GM23248 (cell line): Measurements from ENCODE around the gene CIC. TPM values are rescaled to one million over a fixed set of nuclear protein-coding genes. Genes with fewer than 3 reads are reported as not detected.

Source experiments
- DNase-seq: peaks from one replicate; pipeline ENCODE4 v3.0.0-alpha.2; 2015
- H2AFZ ChIP-seq: fragments of 200-600 bp; sonication (generic); 2 replicates; pipeline ENCODE4 v1.6.1; 2016; ENCODE audit warnings: antibody characterized with exemption
- H3F3A ChIP-seq: fragments of 200-600 bp; sonication (generic); 2 replicates; pipeline ENCODE4 v1.6.1; 2016; ENCODE audit warnings: mild to moderate bottlenecking, antibody characterized with exemption, mixed run types; ENCODE audit not compliant: insufficient read depth
- H3K27ac ChIP-seq: fragments of 200-600 bp; sonication (generic); 2 replicates; pipeline ENCODE4 v1.5.1; 2016; ENCODE audit warnings: mild to moderate bottlenecking
- H3K27me3 ChIP-seq: fragments of 200-600 bp; sonication (generic); replicated peaks from 2 replicates; pipeline ENCODE4 v1.6.1; 2016; ENCODE audit warnings: mild to moderate bottlenecking; ENCODE audit not compliant: insufficient read depth
- H3K36me3 ChIP-seq: fragments of 200-600 bp; sonication (generic); 2 replicates; pipeline ENCODE4 v1.6.1; 2016; ENCODE audit warnings: low read depth, mild to moderate bottlenecking
- H3K4me1 ChIP-seq: fragments of 200-600 bp; sonication (generic); 2 replicates; pipeline ENCODE4 v1.6.1; 2016; ENCODE audit warnings: mild to moderate bottlenecking; ENCODE audit not compliant: insufficient read depth
- H3K4me2 ChIP-seq: fragments of 200-600 bp; sonication (generic); one replicate; pipeline ENCODE4 v1.6.1; 2016; ENCODE audit warnings: mild to moderate bottlenecking; ENCODE audit not compliant: unreplicated experiment
- H3K4me3 ChIP-seq: fragments of 200-600 bp; sonication (generic); 2 replicates; pipeline ENCODE4 v1.5.1; 2016; ENCODE audit warnings: mild to moderate bottlenecking
- H3K79me2 ChIP-seq: fragments of 200-600 bp; sonication (generic); 2 replicates; pipeline ENCODE4 v1.6.1; 2016; ENCODE audit warnings: mild to moderate bottlenecking; ENCODE audit not compliant: insufficient read depth
- H3K9ac ChIP-seq: fragments of 200-600 bp; sonication (generic); 2 replicates; pipeline ENCODE4 v1.6.1; 2016; ENCODE audit warnings: mild to moderate bottlenecking
- H3K9me2 ChIP-seq: fragments of 200-600 bp; sonication (generic); 2 replicates; pipeline ENCODE4 v1.6.1; 2016; ENCODE audit warnings: mixed run types, mild to moderate bottlenecking, moderate library complexity; ENCODE audit not compliant: insufficient read depth
- H3K9me3 ChIP-seq: fragments of 200-600 bp; sonication (generic); one replicate; pipeline ENCODE4 v1.6.1; 2017; ENCODE audit warnings: low read depth
- H4K20me1 ChIP-seq: fragments of 200-600 bp; sonication (generic); 2 replicates; pipeline ENCODE4 v1.6.0; 2016; ENCODE audit not compliant: insufficient read depth
- EZH2 ChIP-seq: fragments of 200-600 bp; sonication (generic); IDR thresholded peaks from 2 replicates; pipeline ENCODE4 v1.6.1; 2018; ENCODE audit warnings: antibody characterized with exemption, mild to moderate bottlenecking; ENCODE audit not compliant: insufficient read depth, poor library complexity, severe bottlenecking
- EZH2phosphoT487 ChIP-seq: fragments of 200-600 bp; sonication (generic); IDR thresholded peaks from 2 replicates; pipeline ENCODE4 v1.6.1; 2018; ENCODE audit warnings: antibody characterized with exemption, moderate library complexity, mild to moderate bottlenecking, low read depth; ENCODE audit not compliant: insufficient read depth
- WGBS, 2 experiments: methylation state at CpG; one replicate each; pipeline ENCODE4 v1.1.6; 2015 to 2017; ENCODE audit warnings: low lambda C conversion rate in 2 of 2, low coverage in 1 of 2; ENCODE audit errors: missing lambda C conversion rate in 2 of 2; 5-methylcytosine and 5-hydroxymethylcytosine counted together
- in situ Hi-C: fragments of 300-500 bp; cut with MboI; formaldehyde crosslinking; loops from 2 replicates; pipeline ENCODE4 v1.15.0; 2020
- polyA plus RNA-seq: library from polyadenylated mRNA; unstranded; fragments of >200 nt; fragmentation: Nextera tagmentation; extraction: Ambion mirVana; gene quantifications from 2 replicates; pipeline ENCODE4 v1.2.1, GENCODE V29; 2016
- total RNA-seq: library from RNA; depleted of rRNA; stranded (reverse); fragments of >200 nt; shearing (Covaris generic); gene quantifications from 2 replicates; pipeline ENCODE4 v1.2.3, GENCODE V29; 2014

CIC gene
- total and polyA plus RNA-seq, 2 experiments from 2014 or later = 8.3 to 17.5 TPM

DNA sequence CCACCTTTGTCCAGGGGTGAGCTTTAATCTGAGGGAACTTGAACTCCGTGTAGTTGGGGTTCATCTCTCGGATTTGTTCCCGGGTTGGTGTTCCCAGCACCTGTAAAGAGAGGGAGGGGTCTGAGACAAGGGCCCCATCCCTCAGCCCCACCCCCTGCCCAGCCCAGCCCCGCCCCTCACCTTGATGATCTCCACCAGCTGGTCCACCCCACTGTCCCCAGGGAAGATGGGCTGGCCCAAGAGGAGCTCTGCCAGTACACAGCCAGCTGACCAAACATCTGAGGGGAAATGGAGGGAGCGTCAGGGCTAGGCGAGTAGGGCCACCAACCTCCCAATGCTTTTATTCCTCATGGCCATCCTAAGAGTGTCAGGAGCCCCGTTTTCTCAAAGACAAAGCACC lies 35.9 kb upstream of the CIC start:
- Histone ChIP-seq H3F3A (peaks cover 29% of the 10 kb centered on the region), H3K36me3 (peaks cover 18% of the 10 kb centered on the region; the same call in 1 of the 2 replicates), H3K79me2 (peaks cover 79% of the 10 kb centered on the region), H3K4me2 (no peak overlapping the region), H3K9me3 (no peaks in the 10 kb centered on the region), H3K4me1 (no peaks in the 10 kb centered on the region), H3K27me3 (no peaks in the 10 kb centered on the region), H3K4me3 (no peak overlapping the region), H2AFZ (no peak overlapping the region), H3K27ac (no peak overlapping the region), H3K9me2 (no peaks in the 10 kb centered on the region), H4K20me1 (no peaks in the 10 kb centered on the region), H3K9ac (no peak overlapping the region)
- 67 to 77% methylated on average over 5 to 7 of the region's 7 CpGs for WGBS, 2 experiments
- TF ChIP-seq EZH2phosphoT487 (no peak), EZH2 (no peak)
- DNase-seq = no peak
- in situ Hi-C loops = no loop called here

DNA sequence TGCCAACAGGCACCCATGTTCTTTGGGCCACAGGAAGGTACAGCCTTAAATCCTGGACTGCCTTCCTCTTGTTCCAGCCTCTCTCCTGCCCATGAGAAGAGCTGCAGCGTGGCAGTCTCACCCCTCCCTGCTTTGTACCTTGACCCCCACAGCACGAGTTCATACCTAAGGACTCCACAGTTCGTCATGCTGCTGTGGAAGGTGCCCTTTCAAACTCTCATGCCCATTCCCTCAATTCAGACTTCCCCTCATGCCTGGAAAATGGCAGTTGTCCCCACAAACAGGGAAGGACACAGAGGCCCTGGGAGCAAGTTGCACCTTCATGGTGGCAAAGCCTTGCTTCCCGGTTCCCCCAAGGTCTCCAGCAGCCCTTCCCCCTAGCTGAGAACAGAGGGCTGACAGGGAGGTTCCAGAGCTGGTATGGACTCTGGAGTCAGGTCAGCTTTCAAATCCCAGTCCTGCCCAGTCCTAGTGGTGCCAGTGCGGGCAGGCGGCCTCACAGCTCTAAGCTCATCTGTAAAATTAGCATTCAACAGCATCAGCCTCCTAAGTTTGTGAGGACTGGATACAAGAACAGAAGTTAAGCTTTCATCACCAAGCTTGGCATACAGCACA lies 35.3 kb upstream of the CIC start:
- no peaks in the 10 kb centered on the region for H3K9me3 ChIP-seq
- no peak overlapping the region for H3K9ac ChIP-seq
- H3F3A ChIP-seq = peaks cover 24% of the 10 kb centered on the region
- no peak overlapping the region for H3K27ac ChIP-seq
- 87 to 90% methylated on average over 6 of the region's 6 CpGs for WGBS, 2 experiments
- H3K4me3 ChIP-seq = no peak overlapping the region
- H3K4me1 ChIP-seq = no peaks in the 10 kb centered on the region
- H3K79me2 ChIP-seq = peaks cover 79% of the 10 kb centered on the region
- in situ Hi-C loops = no loop called here
- H3K4me2 ChIP-seq = no peak overlapping the region
- DNase-seq = no peak
- H3K27me3 ChIP-seq = no peaks in the 10 kb centered on the region
- no peaks in the 10 kb centered on the region for H4K20me1 ChIP-seq
- H3K9me2 ChIP-seq = no peaks in the 10 kb centered on the region
- H3K36me3 ChIP-seq = peaks cover 18% of the 10 kb centered on the region; the same call in 1 of the 2 replicates
- no peak overlapping the region for H2AFZ ChIP-seq
- TF ChIP-seq EZH2phosphoT487 (no peak), EZH2 (no peak)

DNA sequence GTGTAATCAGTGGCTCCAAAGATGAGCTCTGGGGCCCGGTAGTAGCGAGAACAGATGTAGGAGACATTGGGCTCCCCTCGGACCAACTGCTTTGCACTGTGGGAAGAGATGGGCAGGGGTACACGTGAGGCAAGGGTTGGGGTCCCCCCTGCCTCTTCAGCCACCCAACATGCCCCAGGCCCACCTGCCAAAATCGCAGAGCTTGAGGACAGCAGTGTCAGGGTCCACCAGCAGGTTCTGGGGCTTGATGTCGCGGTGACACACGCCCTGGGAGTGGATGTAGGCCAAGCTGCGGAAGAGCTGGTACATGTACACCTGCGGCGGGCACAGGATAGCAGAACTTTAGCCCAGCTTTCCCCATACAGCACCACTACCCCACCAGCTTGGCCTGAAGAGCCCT lies 34.7 kb upstream of the CIC start:
- no peak overlapping the region for H3K9ac ChIP-seq
- no peak overlapping the region for H3K27ac ChIP-seq
- H3F3A ChIP-seq = peaks cover 19% of the 10 kb centered on the region
- no peaks in the 10 kb centered on the region for H4K20me1 ChIP-seq
- in situ Hi-C loops = no loop called here
- no peak overlapping the region for H3K4me3 ChIP-seq
- H3K9me3 ChIP-seq = no peaks in the 10 kb centered on the region
- no peak for TF ChIP-seq EZH2phosphoT487
- TF ChIP-seq EZH2 = no peak
- no peak overlapping the region for H2AFZ ChIP-seq
- WGBS, 2 experiments = 90 to 93% methylated on average over 11 of the region's 11 CpGs
- H3K9me2 ChIP-seq = no peaks in the 10 kb centered on the region
- H3K36me3 ChIP-seq = peaks cover 18% of the 10 kb centered on the region; the same call in 1 of the 2 replicates
- H3K27me3 ChIP-seq = no peaks in the 10 kb centered on the region
- H3K4me2 ChIP-seq = no peak overlapping the region
- H3K4me1 ChIP-seq = no peaks in the 10 kb centered on the region
- H3K79me2 ChIP-seq = peaks cover 79% of the 10 kb centered on the region
- DNase-seq = no peak

DNA sequence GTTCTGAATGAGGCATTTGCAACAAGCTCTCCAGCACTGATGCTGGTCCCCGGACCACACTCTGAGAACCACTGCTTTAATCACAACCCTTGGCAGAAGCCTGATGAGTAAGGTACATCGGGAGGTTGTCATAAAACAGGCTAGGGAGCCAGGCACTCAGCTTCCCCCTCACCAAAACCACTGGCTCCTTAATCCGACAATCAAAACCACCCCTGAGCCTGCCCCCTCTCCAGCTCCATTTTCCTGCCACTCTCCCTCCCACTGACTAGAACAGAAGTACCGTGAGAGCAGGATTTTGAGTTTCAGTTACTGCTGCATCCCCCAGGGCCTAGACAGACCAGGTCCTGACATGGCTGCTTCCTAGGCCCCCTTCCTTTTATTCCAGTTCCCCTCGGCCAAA lies 33.9 kb upstream of the CIC start:
- no peaks in the 10 kb centered on the region for H3K9me3 ChIP-seq
- 86 to 88% methylated on average over 5 of the region's 5 CpGs for WGBS, 2 experiments
- in situ Hi-C loops = no loop called here
- no peak overlapping the region for H2AFZ ChIP-seq
- H3K4me2 ChIP-seq = no peak overlapping the region
- H3K4me1 ChIP-seq = 0 out of 2 replicates have a peak, but pooled peaks cover under 1% of the 10 kb centered on the region
- H4K20me1 ChIP-seq = no peaks in the 10 kb centered on the region
- H3K36me3 ChIP-seq = peaks cover 18% of the 10 kb centered on the region; the same call in 1 of the 2 replicates
- no peak overlapping the region for H3K4me3 ChIP-seq
- H3K27ac ChIP-seq = no peak overlapping the region
- TF ChIP-seq EZH2 = no peak
- TF ChIP-seq EZH2phosphoT487 = no peak
- peaks cover 79% of the 10 kb centered on the region for H3K79me2 ChIP-seq
- no peaks in the 10 kb centered on the region for H3K9me2 ChIP-seq
- peaks cover 19% of the 10 kb centered on the region for H3F3A ChIP-seq
- H3K27me3 ChIP-seq = no peaks in the 10 kb centered on the region
- DNase-seq = no peak
- H3K9ac ChIP-seq = no peak overlapping the region
